ENCODE measurements around the gene COL18A1. TPM values are rescaled to one million over a fixed set of nuclear protein-coding genes. Genes with fewer than 3 reads are reported as not detected.
A peak's percentile ranks its signal among the peaks of the same experiment; 100 is the strongest.

Gene COL18A1
- total and polyA plus RNA-seq, 2 of the 8 experiments (the other 6 are each of a cell fraction or from before 2014, with no cell fraction given): 145 to 201 TPM

DNA sequence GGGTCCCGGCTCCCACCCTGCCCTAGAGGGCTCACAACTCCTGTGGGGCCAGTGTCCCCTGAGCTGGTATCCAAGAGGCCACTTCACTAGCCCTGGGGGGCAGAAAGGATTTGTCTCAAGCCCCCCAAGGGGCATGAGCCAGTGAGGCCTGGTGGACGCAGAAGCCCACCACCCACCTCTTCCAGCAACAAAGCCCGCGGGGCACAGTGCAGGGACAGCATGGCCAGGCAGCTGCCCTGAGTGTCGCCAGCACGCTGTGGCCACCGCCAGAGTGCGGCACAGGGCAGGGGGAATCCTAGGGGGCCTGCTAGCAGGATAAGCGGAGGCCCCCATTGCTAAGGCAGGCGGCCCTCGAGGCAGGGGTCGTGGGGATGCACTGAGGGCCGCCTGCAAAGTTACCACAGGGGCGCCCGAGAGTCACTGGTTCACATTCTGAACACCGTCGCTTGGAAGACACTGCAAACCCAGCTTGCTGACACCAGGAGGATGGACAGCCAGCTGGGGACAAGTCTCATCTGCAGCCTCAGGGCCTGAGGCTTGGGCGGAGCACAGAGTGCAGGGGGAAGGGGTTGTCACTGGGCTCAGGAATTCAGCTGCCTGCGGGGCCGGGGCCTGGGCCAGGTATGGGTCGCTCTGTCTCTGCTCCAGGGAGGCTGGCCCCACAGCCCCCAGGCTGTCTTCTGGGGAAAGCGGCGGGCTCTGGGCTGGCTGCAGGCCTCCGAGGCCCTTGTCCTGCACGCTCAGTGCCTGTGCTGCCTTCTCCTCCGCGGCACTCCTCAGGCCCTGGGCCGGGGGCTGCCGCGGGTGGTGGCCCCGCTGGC is 110.5 kb downstream of the COL18A1 start:
- Histone ChIP-seq H3K9ac (replicated peaks in 1 of 4; ENCODE audit: extremely low read depth in 1 of 4, low read depth in 3 of 4, low read length in 3 of 4) (no peak overlapping the region), H3K18ac (ENCODE audit: extremely low read depth, low read length) (no peak overlapping the region), H2BK120ac (replicated peaks; ENCODE audit: low read depth, low read length) (no peak overlapping the region), H2AK5ac (ENCODE audit: low read depth, low read length) (no peak overlapping the region), H3K4me1 (replicated peaks in 1 of 4; ENCODE audit: control insufficient read depth in 3 of 4, insufficient read depth in 4 of 4, low read length in 3 of 4) (no peaks in the 10 kb centered on the region), H3K14ac (ENCODE audit: insufficient read length) (no peak overlapping the region), H3K4me2 (ENCODE audit: insufficient read depth in 1 of 2, low read depth in 2 of 2, low read length in 2 of 2) (no peak overlapping the region), H2BK12ac (ENCODE audit: low read depth, low read length) (no peak overlapping the region), H3K36me3 (ENCODE audit: control insufficient read depth in 2 of 4, insufficient read depth in 4 of 4, low read length in 3 of 4) (peaks cover 0 to 35% (median 19%) of the 10 kb centered on the region in 4 experiments; a peak in 6 of 8 replicates), H3K79me2 (ENCODE audit: control insufficient read depth in 1 of 2, insufficient read depth in 2 of 2, low read length in 2 of 2) (no peaks in the 10 kb centered on the region), H3K4ac (replicated peaks; ENCODE audit: insufficient read length, low read depth, low read length) (no peak overlapping the region), H2AFZ (ENCODE audit: low read length) (no peak overlapping the region), H3K23me2 (ENCODE audit: low read depth, low read length) (no peaks in the 10 kb centered on the region; the same call in 1 of the 2 replicates), H2BK20ac (ENCODE audit: low read length) (no peak overlapping the region), H3K56ac (replicated peaks; ENCODE audit: insufficient read length, low read depth, low read length) (no peak overlapping the region), H4K20me1 (replicated peaks in 1 of 2; ENCODE audit: control insufficient read depth in 1 of 2, insufficient read depth in 2 of 2, low read length in 2 of 2) (peaks cover 8 to 23% of the 10 kb centered on the region in 2 experiments), H3K79me1 (ENCODE audit: low read depth, low read length) (no peaks in the 10 kb centered on the region), H2BK15ac (ENCODE audit: low read length) (no peak overlapping the region), H3K27ac (ENCODE audit: low read depth, low read length) (no peak overlapping the region), H3K9me3 (ENCODE audit: insufficient read depth in 2 of 2, low read depth in 1 of 2, low read length in 1 of 2) (peaks cover 0 to 20% of the 10 kb centered on the region in 2 experiments), H3K27me3 (replicated peaks in 1 of 4; ENCODE audit: control insufficient read depth in 3 of 4, extremely low read depth in 1 of 4, insufficient read depth in 3 of 4, low read length in 3 of 4) (no peaks in the 10 kb centered on the region), H4K5ac (ENCODE audit: insufficient read length, low read depth, low read length) (no peak overlapping the region), H3K4me3 (ENCODE audit: extremely low read depth in 1 of 4, insufficient read depth in 2 of 4, low read depth in 3 of 4, low read length in 4 of 4) (no peak overlapping the region), H4K8ac (ENCODE audit: extremely low read depth, insufficient read depth, low read length) (peak overlapping the region; percentile 25; the same call in 1 of the 2 replicates), H2BK5ac (ENCODE audit: low read depth, low read length) (no peak overlapping the region), H3K23ac (ENCODE audit: insufficient read length) (no peak overlapping the region), H4K91ac (replicated peaks; ENCODE audit: insufficient read length, low read length) (no peak overlapping the region)
- ChIA-PET POLR2A (ENCODE audit: partially characterized antibody) (interaction anchor here (0.7 to 2.4 kb wide), 7 partner anchors 10 to 40 kb away, joined by 3 to 10 read pairs (median 5); no protein-coding TSS in a partner anchor), CTCF (ENCODE audit: partially characterized antibody) (interaction anchor here (0.6 to 1.4 kb wide), 4 partner anchors 15 to 791 kb away, joined by 3 to 6 read pairs (median 4); no protein-coding TSS in a partner anchor)
- WGBS, 2 experiments (ENCODE audit: extremely low coverage in 1 of 2, insufficient coverage in 1 of 2, insufficient read length in 1 of 2, insufficient replicate concordance in 2 of 2, low coverage in 1 of 2, low lambda C conversion rate in 2 of 2, missing lambda C conversion rate in 1 of 2): 88% methylated on average over 31 of the region's 31 CpGs; no CpG with 5 or more reads in 1 of the 2 experiments
- no peak for FAIRE-seq
- no peak for DNase-seq (ENCODE audit: low read depth in 1 of 2, low spot score in 2 of 2)
- TF ChIP-seq RAD21 (IDR thresholded peaks at IDR 0.05 in 1 of 2, conservative IDR thresholded peaks at IDR 0.05 in 1 of 2; ENCODE audit: low read depth in 2 of 2, low read length in 2 of 2) (peak in 1 of 2 experiments; percentile 4; a peak in 1 of 4 replicates), CTCF (IDR thresholded peaks at IDR 0.05; ENCODE audit: control extremely low read depth in 1 of 3, insufficient read depth in 1 of 3, low read depth in 1 of 3, low read length in 3 of 3) (peak in 2 of 3 experiments; percentile 6 to 16; a peak in 3 of 4 replicates), SAP30 (IDR thresholded peaks at IDR 0.05; ENCODE audit: insufficient read depth, insufficient replicate concordance, low read length) (no peak), CTBP2 (IDR thresholded peaks at IDR 0.05; ENCODE audit: borderline replicate concordance, insufficient read depth, insufficient read length, low read length) (no peak)
- TF ChIP-seq, protein P1, sequence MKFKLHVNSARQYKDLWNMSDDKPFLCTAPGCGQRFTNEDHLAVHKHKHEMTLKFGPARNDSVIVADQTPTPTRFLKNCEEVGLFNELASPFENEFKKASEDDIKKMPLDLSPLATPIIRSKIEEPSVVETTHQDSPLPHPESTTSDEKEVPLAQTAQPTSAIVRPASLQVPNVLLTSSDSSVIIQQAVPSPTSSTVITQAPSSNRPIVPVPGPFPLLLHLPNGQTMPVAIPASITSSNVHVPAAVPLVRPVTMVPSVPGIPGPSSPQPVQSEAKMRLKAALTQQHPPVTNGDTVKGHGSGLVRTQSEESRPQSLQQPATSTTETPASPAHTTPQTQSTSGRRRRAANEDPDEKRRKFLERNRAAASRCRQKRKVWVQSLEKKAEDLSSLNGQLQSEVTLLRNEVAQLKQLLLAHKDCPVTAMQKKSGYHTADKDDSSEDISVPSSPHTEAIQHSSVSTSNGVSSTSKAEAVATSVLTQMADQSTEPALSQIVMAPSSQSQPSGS (IDR thresholded peaks at IDR 0.05; ENCODE audit: low read length): no peak

Measured in H1 (cell line).